HG03025 (cell line): ENCODE data around the gene ZYG11B.
"Not testable (repeated sequence)": the region's sequence is repeated elsewhere in the genome, so short reads cannot be mapped to it uniquely, and the experiment has no call there.

Experiments
- ATAC-seq: cut with Tn5 transposase; IDR thresholded peaks from one replicate; pipeline ENCODE4 v1.9.1; 2021; ENCODE audit warnings: mild to moderate bottlenecking, moderate library complexity; ENCODE audit not compliant: unreplicated experiment, low FRiP score

The ZYG11B gene

DNA sequence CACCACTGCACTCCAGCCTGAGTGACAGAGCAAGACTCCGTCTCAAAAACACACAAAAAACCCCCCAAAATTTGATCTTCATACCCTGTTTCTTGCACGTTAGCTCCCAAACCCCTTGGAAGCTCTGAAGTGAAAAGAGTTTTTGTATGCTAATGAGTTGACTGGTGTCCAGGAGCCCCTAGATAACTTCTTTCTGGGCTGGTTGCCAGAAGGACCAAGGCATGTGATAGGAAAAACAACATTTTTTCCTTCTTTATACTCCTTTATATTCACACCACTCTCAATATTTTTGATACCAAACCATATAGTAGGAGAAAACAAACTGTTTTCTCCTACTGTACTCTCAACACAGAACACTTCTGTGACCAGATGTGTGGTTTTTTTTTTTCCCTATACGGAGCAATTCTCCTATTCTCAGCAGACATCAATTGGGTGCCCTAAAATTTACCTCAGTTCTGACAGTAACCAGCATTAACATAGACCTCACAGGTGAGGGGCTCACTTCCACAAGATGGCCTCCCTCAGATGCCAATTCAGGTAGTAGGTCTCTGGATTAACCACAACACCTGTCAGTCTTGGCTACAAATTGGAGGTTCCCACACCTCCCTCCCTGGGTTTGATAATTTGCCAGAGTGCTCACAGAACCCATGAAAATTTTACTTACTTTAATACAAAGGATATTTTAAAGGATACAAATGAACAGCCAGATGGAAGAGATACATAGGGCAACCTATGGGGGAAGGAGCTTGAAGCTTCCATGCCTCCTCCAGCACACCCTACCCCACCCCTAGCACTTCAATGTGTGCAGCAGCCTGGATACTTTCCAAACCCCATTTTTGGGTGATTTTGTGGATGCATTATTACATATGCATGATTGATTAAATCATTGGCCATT lies 25.6 kb downstream of the ZYG11B start:
- no peak for ATAC-seq

DNA sequence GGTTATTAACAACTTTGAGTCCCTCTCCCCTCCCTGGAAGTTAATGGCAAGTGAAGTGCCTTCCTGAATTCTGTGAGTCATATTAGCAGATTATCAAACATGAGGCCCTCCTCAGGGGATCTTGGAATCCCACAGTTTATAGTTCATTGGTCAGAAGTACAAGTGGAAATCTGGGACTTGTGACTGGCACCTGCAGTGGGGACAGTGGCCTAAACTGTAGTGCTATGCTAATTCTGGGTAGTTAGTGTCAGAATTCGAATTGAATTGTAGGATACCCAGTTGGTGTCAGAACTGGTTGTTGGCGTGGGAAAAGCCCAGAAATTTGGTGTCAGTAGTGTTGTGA lies 26.2 kb downstream of the ZYG11B start:
- ATAC-seq: no peak

DNA sequence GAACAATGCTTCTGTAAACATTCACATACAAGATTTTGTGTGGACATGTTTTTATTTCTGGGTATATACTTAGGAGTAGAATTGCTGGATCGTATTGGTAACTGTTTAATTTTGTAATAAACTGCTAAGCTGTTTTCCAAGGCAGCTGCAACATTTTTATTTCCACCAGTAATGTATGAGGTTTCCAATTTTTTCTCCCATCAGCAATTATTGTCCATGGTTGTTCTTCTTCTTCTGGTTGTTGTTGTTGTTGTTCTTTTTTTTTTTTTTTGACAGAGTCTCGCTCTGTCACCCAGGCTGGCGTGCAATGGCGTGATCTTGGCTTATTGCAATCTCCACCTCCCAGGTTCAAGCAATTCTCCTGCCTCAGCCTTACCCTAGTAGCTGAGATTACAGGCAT lies 26.9 kb downstream of the ZYG11B start:
- ATAC-seq: no peak

DNA sequence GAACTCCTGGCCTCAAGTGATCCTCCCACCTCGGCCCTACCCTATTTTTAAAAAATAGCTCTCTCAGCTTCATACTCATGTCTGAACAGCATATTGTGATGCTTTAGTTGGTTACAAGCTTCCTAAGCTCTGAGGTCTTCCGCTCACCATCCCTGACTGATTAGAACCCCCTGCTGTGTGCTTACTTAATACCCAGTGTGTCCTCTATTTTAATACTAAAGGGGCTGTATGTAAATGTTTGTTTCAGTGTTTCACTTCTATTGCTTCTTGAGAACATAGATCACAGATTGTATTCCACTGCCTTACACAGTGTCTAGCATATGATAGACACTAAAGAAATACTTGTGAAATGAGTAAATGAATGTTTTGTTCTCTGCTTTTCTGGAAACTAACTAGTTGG lies 29.8 kb downstream of the ZYG11B start:
- ATAC-seq: no peak

DNA sequence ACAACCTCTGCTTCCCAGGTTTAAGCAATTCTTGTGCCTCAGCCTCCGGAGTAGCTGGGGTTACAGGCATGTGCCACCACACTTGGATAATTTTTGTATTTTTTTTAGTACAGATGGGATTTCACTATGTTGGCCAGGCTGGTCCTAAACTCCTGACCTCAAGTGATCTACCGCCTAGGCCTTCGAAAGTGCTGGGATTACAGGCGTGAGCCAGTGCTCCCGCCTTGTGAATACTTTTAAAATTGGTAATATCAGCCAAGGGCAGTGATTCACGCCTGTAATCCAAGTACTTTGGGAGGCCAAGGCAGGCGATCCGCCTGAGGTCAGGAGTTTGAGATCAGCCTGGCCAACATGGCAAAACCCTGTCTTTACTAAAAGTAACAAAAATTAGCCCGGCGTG lies 33.7 kb downstream of the ZYG11B start:
- no peak for ATAC-seq

DNA sequence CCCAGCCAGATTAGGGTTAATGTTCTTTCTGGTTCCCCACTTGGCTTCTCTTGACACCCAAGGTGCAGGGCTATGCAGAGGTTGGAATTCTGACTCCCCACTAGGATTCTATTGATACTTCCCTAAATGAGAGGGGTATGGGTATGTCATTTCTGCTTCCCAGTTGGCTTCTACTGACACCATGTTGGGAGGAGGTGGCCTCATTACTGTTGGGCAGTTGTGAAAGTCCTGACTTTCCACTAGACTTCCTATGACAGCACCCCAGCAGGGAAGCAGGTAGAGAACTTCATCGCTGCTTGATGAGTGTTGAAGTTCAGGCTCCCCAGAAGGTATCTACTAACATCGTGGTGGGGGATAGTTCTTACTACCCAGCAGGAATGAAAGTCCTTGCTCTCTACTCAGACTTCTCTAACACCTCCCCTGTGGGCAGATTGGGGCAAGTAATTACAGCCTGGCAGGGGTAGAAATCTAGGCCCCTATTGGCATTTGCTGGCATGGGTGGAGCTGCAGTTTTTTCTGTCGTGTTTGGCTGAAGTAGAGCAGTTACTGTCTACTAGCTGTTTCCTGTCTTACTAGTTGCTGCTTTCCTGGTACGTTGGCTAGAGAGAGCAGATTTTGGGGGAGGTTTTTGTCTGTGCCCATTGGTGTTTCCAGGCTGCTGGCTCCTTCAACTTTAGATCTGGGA lies 41.5 kb downstream of the ZYG11B start:
- ATAC-seq: no peak

DNA sequence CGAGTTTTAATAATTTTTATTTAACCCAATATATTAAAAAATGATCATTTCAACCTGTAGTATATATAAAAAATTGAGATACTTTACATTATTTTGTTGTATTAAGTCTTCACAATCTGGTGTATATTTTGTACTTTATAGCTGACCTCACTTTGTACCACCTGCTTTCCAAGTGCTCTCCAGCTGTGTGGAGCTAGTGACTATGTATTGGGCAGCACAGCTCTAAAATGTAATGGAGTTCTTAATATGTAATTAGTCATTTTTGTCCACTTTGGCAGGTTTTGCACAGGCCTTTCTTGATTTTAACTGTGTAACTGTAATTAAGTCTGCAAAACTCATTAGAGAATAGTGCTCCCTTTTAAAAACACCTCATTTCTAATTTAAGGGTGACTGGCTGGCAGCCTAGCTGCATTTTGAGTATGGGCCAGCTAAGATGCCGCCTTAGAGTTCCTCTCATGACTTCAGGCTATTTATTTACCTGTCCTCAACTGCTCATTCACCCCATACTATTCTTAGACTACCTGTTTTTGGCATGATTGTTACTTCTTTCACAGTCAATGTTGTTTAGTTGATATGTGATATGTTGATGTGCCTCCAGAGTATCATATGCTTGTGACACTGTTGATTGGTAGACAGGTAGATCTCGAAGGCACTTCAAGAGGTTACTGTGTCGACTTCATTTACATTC lies 43.2 kb downstream of the ZYG11B start:
- no peak for ATAC-seq

DNA sequence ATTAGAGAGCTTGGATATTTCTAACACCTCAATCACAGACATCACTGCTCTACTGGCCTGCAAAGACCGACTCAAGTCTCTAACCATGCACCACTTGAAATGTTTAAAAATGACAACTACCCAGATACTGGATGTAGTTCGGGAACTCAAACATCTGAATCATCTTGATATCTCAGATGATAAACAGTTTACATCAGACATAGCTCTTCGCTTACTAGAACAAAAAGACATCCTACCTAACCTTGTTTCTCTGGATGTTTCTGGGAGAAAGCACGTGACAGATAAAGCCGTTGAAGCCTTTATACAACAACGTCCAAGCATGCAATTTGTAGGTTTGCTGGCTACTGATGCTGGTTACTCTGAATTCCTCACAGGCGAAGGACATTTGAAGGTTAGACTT lies 45.1 kb downstream of the ZYG11B start:
- ATAC-seq: no peak

DNA sequence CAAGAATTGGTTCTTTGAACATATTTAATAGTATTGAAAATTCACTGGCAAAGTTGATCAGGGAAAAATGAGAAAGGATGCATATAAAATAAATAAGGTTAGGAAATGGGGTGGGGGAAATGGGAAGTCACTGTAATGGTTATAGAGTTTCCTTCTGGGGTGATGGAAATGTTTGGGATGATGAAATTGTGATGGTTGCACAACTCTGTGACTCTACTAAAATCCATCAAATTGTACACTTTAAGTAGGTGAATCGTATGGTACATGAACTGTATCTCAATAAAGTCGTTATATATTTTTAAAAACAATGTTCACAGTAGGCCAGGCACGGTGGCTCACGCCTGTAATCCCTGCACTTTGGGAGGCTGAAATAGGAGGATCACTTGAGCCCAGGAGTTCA lies 59.9 kb downstream of the ZYG11B start:
- no peak for ATAC-seq

DNA sequence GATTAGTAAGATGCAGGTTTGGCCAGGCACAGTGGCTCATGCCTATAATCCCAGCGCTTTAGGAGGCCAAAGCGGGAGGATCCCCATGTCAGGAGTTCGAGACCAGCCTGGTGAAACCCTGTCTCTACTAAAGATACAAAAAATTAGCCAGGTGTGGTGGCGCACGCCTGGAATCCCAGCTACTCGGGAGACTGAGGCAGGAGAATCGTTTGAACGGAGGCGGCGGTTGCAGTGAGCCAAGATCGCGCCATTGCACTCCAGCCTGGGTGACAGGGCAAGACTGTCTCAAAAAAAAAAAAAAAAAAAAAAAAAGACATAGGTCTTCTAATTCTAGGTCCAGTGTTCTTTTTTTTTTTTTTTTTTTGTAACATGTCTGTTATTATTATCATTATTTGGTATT lies 64.2 kb downstream of the ZYG11B start:
- not testable (repeated sequence) for ATAC-seq

DNA sequence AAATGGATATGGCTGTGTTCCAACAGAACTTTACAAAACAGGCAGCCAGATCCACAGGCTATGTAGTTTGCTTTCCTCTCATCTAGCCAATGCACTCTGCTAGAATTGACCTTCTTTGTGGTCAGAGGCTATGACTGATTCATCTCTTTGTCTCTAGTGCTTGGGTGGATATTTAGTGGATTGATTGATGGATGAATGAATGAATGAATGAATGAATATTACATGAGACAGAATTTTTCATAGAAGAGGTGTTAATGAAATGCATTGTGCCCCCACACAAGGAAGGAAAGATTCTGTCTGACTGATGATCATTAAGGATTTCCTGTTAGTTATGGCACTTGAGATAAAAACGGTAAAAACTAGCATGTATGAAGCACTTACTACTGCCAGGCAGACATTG lies 65.8 kb downstream of the ZYG11B start:
- no peak for ATAC-seq

DNA sequence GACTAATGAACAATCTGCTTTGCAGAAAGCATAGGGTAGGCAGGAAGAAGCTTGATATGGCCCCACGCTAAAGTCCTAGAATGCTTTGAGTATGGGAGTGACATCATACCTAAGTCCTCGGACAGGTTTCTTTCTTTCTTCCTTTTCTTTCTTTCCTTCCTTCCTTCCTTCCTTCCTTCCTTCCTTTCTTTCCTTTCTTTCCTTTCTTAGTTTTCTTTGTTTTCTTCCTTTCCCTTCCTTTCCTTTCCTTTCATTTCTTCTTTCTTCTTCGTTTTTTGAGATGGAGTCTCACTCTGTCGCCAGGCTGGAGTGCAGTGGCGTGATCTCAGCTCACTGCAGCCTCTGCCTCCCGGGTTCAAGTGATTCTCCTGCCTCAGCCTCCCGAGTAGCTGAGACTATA lies 67.5 kb downstream of the ZYG11B start:
- ATAC-seq: not testable (repeated sequence)

DNA sequence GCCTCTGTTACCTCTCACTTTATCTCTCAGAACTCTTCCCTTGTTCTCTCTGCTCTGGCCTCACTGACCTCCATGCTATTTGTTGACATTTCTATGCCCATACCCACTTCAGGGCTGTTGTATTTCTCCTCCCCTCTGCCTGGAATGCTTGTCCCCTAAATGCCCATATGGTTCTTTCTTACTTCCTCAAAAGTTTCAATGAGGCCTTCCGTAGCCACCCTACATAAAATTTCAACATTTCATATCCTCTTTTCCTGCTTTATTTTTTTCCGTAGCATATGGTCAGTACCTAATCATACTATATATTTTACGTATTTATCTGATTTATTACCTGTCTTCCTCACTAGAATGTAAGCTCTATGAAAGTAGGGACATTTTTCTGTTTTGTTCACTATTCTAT lies 69.2 kb downstream of the ZYG11B start:
- ATAC-seq: no peak

DNA sequence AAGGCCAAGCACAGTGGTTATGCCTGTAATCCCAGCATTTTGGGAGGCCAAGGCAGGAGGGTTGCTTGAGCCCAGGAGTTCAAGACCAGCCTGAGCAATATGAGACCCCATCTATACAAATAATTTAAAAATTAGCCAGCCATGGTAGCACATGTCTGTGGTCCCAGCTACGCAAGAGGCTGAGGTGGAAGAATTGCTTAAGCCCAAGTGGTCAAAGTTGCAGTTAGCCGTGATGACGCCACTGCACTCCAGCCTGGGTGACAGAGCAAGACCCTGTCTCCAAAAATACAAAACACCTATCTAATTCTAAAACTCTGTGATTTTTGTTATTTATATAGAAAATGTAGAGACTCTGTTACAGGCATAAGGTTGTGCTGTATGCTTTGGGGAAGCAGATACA lies 72.1 kb downstream of the ZYG11B start:
- no peak for ATAC-seq

DNA sequence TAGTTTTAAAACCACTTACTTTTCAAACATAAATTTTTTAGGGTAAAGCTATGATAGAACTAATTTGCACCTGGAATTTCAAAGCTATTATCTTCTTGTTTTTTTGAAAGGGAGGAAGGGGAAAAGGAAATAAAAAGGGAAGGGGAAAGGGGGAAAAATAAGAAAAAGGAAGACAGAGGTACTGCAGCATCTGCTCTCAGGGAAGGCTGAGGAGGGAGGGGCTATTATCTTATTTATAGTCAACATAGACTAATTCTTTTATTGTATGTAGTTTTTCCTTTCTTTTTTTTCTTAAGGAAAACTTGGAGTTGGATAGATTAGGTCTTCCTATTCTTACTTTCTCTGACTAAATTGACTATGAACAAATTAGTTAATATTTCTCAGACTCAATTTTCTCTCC lies 74.8 kb downstream of the ZYG11B start:
- ATAC-seq: no peak

DNA sequence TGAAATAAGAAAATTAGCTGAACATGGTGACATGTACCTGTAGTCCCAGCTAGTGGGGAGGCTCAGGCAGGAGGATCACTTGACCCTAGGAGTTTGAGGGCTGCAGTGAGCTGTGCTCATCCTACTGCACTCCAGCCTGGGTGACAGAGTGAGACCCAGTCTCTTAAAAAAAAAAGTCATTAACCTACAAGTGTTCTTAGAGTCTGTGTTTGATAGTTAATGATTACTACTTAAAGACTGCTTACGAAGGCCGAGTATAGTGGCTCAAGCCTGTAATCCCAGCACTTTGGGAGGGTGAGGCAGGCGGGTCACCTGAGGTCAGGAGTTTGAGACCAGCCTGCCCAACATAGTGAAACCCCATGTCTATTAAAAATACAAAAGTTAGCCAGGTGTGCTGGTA lies 77.8 kb downstream of the ZYG11B start:
- not testable (repeated sequence) for ATAC-seq

DNA sequence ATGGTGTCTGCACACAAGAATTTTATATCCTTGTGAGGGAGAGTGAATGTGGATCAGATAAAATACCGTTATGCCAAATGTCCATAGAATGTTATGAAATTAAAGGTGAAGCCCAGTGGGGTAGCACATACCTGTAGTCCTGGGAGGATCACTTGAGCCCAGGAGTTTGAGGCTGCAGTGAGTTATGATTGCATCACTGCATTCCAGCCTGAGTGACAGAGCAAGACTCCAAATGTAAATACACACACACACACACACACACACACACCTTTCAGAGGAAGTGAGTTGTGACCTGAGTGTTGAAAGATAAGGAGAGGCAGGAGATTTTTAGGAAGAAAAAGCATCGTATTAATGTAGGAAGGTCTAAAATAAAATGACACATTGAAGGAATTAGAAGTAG lies 88.2 kb downstream of the ZYG11B start:
- ATAC-seq: no peak

DNA sequence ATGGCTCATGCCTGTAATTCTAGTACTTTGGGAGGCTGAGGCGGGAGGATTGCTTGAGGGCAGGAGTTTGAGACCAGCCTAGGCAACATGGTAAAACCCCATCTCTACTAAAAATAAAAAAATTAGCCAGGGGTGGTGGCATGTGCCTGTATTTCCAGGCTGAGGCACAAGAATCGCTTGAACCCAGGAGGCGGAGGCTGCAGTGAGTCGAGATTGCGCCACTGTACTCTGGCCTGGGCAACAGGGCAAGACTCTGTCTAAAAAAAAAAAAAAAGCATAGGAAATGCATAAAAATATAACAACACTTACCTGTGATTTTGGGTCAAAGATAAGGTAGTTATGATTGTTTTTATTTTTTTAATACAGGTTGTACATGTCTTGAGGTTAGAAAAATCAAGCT lies 94.6 kb downstream of the ZYG11B start:
- ATAC-seq: not testable (repeated sequence)

DNA sequence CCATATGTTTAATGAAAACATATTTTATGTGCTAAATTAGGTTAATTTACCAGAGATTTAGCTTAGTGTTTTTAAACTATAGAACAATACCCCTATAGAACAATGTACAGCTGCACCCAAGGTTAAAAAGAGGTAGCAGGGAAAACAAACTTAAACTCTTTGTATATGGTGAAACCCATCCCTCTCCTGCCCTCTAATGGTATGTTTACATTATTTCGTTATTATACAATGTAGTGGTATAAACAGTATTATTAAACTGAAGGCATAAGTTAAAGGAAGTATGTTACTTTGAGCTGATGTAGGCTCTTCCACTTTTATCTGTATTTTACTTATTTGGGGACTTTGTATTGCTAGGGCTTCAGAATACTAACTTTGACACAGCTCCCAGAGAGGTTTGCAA lies 99.6 kb downstream of the ZYG11B start:
- ATAC-seq: no peak

DNA sequence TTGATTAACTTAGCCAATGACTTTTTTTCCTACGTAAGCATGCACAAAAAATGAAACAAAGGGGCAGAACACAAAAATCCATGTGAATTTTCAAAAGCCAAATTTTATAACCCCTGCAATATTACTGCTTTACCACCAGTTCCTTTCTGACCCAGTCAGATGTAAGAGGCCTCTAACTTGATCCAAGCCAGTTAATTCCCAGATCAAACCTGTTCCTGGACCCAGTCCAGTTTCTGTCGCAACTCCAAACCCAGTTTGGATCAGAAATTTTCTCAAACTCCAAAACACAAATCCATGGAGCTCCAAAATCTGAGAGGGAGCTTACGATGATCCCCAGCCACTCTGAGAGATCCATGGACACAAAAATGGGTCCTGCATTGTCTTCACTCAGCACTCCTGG lies 108.5 kb downstream of the ZYG11B start:
- no peak for ATAC-seq

DNA sequence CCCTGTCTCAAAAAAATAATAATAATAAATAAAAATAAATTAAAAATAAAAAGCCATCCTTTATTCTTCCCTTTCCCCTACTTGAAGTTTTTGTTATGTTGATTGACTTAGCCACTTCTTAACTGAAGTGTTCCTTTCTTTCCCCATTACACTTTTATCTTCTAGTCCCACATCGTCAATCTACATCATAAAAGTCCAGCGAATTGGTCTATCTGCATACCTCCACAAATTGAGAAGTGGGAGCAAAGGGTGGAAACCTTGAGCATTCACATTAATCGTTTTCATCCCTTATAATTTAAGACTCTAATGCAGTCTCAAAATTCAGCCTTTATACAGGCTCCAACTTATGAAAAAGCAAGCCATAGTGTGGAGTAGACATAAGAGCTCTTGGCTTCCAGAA lies 109.8 kb downstream of the ZYG11B start:
- ATAC-seq: no peak

DNA sequence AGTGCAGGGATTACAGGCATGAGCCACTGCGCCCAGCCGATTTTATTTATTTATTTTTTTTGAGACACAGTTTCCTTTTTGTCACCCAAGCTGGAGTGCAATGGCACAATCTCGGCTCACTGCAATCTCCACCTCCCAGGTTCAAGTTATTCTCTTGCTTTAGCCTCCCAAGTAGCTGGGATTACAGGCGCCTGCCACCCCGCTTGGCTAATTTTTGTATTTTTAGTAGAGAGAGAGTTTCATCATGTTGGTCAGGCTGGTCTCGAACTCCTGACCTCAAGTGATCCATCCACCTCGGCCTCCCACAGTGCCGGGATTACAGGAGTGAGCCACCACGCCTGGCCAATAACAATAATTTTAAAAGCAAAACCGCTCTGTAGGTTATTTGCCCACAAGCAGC lies 112.9 kb downstream of the ZYG11B start:
- ATAC-seq: not testable (repeated sequence)
